ENCODE measurements around the gene SLC26A1.
"Not testable (repeated sequence)": the region's sequence is repeated elsewhere in the genome, so short reads cannot be mapped to it uniquely, and the experiment has no call there.

SLC26A1 gene

DNA sequence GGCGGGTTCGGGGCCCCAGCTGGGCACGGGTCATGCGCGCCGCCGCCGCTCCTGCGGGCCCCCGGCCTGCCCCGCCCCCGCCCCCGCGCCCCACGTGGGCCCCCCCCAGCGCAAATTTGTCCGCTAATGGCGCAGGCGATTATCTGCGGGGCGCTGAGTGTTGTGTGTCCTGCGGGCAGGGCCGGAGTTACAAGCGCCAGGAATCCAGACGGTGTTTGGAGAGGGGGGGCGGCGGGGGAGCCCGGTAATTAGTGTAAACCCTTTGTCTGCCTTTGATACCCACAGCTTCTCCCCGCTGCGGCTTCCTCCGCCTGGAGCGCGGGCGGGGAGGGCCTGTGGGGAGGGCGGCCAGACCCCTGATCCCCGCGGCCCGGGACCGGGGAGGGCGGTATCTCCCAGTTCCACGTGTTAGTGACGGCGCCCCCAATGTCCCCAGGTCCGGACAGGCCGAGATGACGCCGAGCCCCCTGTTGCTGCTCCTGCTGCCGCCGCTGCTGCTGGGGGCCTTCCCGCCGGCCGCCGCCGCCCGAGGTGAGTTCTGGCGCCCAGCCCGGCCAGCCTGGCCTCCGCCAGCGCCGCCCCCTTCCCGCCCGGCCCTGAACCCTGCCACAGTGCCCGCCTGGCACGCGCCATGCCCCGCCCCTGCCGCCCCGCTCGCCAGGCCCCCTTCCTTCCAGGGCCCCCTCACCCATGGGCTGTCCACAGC is 19.0 kb upstream of the SLC26A1 start:
- DNase-seq = peak; percentile 39

DNA sequence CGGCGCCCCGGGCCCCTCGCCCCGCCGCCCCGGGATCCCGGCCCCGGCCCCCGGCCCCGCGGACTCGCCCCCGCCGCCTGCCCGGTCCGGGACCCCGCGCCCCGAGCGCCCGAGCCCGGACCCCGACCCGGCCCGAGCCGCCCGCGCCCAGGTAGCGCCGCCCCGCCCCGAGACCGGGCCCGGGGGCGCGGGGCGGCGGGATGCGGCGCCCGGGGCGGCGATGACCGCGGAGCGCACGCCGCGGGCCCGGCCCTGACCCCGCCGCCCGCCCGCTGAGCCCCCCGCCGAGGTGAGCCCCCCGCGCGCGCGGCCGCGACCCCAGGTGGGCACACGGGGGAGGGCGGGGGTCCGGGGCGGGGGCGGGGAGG is 18.4 kb upstream of the SLC26A1 start:
- no peak for DNase-seq

DNA sequence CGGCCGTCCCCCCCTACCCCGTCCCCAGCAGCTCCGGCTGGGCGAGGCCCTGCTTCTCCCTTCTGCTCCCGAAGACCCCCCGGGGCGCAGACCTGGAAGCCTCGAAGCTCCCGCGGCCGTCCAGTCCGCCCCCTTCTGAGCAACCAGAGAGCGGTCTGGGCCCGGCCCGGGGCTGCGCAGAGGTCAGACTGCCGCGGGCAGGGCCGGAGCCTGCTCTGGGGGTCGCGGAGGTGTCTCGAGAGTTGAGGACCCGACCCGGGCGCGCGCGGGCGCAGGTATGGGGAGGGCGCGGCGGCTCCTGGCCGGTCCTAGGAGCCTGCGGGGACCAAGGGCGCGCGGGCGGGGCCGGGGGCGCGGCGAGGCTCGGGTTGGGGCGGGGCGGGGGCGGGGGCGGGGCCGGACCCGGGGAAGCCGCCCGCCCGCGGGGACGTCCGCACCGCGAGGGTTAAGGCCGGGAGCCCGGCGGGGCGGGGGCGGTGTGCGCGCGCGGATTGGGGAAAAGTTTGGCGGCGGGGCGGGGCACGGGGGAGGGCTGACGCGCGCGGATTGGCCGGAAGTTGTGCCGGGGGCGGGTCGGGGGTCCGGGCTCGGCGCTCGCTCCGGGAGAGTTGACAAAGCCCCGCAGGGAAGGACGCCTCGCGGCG is 17.9 kb upstream of the SLC26A1 start, which contains the start of gene FGFRL1:
Gene FGFRL1, plus strand, starts transcription at position 605 of the 644 bp plus-strand sequence. CDS start 860 bp downstream, outside the sequence.
- peak; percentile 95 for DNase-seq

DNA sequence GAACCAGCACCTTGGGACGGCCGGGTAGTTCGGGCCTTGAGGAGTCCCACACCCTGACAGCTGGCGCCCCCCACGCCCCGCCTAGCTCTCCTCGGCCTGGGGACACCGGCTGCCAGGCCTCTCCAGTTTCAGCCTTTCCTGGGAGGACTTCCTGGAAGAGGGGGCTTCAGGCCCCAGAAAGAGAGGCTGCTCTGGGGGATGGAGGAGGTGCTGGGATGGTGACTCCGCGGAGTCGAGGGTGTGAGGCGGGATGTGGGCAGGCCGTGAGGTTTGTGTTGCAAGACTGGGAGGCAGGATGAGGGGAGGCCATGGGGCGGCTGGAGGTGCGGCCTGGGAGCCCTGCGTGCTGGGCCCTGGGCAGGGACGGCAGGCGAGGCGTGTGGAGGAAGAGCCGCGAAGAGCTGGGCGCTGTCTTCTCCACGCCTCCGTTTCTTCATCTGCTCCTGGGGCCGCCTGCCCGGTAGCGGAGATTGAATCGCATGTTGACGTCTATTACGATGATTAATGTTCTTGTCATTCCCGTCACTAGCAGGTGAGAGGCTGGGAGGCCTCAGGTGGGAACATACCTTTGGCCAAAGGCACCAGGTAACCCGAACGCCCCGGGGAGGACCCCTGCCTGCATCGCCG is 17.3 kb upstream of the SLC26A1 start:
- peak; percentile 58 for DNase-seq

DNA sequence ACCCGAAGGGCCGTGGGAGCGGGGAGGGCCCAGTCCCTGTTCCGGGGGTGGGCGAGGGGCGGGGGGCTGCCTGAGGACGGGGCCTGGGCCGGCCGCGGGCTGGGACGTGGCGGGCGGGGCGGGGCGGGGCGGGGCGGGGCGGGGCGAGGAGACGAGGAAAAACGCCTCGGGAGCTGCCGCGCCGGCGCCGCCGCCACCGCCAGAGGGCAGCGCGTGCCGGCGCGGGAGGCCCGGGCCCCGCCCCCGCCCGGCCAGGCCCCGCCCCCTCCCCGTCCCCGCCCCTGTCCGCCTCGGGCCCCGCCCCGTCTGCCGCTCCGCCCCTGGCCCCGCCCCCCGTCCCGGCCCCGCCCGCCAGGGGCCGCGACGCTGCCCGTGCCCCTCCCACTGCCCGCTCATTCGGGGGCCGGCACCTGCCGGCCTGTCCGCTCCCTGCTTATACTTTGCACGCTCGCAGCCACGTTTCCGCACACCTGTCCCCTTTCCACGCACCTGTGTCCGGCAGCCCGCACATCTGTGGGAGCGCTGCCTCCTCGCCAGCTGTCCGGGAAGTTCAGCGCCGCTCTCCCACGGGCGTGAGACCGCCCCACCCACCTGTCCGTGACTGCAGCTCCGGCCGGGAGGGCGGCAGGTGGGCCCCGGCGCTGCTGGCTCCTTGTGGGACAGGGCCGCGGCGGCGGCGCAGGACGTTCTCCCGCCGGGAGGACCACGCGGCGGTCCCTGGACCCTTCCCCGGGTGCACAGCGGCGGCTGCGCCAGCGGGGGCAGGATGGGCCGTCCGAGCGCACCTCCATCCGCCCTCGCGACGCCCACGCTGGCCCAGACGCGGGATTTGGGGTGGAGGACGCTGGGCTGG is 16.6 kb upstream of the SLC26A1 start:
- peak; percentile 74 for DNase-seq

DNA sequence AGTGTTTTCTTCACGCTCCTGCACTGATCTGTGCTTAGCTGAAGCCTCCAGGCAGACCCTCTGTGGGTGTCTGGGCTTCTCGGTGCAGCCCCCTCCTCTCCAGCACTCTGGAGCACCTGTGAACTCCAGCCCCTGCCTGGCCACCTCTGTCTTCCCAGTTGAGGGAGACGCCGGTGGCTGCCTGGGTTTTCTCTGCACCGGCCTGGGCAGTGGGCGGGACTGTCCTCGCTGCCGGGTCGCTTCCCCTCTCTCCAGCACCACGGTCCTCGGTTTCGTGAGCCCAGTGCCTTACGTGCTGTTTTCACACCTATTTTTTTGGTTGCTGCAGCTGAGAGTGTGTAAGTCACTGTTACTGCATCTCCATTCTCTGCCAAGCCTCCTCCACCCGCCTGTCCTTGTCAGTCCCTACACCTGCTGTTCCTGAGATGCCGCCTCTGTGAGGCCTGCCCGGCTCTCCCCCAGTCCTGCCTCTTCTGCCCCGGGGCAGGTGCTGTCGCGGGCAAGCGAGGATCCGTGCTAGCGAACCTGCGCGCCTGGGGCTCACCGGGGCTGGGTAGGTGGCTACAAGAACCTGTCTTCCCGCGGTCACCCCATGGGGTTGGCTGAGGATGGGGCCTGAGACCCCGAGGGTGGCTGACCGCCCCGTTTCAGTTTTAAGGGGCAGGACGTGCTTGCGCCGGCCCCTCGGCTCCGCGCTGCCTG is 15.8 kb upstream of the SLC26A1 start:
- peak; percentile 36 for DNase-seq

DNA sequence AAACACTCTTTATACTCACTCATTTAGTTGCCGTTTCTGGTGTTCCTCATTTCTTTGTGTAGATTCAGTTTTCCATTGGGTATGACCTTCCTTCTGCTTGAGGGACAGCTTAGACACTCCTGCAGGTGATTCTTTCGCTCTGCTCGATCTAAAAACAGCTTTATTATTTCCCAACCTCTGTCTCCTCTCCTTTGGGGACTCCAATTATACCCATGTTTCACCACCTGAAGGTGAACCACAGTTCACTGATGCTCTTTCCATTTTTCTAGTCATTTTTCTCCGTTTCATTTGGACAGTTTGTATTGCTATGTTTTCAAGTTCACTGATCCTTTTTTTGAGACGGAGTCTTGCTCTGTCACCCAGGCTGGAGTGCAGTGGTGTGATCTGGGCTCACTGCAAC is 13.7 kb upstream of the SLC26A1 start:
- DNase-seq = no peak

DNA sequence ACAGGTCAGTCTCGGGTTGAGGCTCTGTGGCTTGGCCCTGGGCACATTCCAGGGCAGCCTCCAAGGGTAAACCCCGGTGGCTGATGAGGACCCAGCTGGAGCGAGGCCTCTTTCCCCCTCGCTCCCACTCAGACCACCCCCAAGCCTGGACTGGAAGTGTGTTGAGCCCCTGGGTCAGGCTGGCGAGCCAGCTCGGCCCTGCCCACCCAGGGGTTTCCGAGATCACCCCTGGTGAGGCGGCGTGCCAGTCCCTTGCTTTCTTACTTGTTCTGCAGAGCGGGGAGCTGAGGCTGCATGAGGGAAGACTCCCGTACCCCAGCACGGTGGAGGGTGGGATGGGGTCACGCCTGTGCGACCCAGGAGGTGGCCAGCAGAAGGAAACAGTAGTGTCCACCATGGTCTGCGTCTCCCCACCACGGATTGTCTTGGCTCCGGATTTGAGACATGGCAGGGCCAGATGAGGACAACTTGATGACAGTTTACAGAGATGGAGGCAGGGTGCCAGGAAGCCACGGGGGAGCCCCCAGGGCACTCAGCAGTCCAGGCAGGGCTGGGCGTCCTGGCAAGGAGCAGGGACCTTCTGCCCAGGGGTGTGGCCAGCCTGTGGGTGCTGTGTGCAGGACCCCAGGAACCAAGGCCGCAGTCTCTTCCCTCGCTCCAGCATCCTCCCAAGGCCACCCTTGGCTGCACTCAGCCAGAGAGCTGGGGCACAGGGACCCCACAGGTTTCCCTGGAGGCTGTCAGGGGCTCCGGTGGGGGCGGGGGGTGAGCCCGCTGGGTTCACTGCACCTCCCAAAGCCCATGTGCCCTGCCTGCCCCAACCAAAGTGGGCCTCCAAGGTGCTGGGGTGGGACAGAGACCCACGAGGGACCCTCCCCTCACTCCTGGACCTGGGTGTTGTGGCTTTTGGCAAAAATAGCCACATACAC is 11.6 kb upstream of the SLC26A1 start:
- no peak for DNase-seq

DNA sequence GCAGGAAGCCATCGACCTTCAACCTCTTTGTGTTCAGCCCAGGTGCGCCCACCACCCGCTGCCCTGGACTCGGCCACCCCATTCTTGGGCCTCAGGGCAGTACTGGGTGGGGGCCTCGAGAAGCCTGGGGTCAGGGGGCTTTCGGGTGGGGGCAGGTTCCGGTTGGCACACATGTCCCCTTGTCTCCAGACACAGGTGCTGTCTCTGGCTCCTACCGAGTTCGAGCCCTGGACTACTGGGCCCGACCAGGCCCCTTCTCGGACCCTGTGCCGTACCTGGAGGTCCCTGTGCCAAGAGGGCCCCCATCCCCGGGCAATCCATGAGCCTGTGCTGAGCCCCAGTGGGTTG is 10.8 kb upstream of the SLC26A1 start:
- DNase-seq = no peak

DNA sequence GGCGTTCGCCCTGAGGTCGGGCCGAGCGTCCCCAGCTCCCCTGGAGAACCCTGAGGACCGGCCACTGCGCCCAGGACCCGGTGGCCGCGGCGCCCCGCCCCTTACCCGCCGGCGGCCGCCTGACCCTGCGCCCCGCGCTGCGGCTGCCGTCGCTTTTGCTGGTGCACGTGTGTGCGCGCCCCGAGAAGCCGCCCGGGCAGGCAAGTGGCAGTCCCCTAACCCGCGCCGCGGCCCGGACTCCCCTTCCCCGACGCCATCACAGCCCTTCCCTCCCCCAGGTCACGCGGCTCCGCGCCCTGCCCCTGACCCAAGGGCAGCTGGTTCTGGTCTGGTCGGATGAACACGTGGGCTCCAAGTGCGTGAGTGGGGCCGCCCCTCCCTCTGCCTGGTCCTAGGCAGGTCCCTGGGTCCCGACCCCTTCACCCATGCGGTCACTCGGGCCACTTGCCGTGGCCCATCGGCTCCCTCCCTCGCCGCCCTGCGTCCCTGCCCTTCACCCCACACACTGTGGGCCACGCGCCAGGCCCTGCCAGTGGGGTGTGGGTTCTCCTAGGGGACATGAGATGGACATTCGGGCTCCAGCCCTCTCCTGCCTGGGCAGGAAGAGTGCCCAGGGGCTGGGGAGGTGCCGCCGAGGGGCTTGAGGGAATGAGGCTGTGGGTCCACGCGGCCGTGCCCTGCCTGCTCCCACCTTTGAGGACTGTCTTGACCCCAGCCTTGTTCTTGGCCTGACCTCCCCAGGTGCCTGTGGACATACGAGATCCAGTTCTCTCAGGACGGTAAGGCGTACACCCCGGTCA is 10.3 kb upstream of the SLC26A1 start:
- no peak for DNase-seq

DNA sequence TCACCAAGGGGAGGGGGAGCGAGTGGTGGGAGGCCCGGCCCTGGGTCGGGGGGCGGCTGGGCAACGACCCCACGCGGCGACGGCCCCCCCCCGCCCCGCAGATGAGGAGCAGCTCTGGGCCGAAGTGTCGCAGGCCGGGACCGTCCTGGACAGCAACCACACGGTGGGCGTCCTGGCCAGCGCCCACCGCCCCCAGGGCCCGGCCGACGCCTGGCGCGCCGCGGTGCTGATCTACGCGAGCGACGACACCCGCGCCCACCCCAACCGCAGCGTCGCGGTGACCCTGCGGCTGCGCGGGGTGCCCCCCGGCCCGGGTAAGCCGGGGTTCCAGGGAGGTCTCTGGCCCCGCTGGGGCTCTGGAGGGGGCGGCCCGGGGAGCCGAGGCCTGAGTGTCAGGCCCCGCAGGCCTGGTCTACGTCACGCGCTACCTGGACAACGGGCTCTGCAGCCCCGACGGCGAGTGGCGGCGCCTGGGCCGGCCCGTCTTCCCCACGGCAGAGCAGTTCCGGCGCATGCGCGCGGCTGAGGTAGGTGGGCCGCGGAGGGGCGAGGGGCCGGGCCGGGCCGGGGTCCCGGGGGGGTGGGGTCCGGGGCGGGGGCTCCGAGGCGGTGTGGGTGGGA is 9.5 kb upstream of the SLC26A1 start:
- DNase-seq = no peak

DNA sequence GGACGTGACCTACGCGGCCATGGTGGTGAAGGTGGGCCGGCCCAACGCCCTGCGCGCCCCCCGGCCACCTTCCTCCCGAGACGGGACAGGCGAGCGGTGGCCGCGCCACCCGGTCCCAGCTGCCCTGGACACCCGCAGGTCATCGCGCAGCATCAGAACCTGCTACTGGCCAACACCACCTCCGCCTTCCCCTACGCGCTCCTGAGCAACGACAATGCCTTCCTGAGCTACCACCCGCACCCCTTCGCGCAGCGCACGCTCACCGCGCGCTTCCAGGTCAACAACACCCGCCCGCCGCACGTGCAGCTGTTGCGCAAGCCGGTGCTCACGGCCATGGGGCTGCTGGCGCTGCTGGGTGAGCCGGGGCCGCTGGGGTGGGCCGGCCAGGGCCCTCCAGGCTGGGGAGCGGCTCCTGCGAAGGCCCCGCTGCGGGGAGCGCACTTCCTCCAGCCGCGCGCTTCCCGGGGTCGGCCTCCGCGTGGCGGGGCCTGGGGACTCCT is 9.0 kb upstream of the SLC26A1 start:
- DNase-seq = no peak

DNA sequence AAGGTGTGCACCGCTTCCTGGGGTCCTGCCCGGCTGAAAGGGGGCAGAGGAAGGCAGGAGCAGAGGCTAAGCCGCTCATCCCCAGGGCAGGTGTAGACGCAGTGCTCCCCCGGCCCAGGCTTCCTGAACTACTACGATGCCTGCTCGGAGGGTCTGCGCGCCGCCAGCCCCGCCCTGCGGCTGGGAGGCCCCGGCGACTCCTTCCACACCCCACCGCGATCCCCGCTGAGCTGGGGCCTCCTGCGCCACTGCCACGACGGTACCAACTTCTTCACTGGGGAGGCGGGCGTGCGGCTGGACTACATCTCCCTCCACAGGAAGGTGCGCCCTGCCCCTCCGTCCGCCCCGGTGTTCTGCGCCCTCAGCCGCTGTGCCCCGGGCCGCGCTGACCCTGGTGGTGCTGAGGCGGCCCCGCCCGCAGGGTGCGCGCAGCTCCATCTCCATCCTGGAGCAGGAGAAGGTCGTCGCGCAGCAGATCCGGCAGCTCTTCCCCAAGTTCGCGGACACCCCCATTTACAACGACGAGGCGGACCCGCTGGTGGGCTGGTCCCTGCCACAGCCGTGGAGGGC is 8.4 kb upstream of the SLC26A1 start:
- DNase-seq = no peak

DNA sequence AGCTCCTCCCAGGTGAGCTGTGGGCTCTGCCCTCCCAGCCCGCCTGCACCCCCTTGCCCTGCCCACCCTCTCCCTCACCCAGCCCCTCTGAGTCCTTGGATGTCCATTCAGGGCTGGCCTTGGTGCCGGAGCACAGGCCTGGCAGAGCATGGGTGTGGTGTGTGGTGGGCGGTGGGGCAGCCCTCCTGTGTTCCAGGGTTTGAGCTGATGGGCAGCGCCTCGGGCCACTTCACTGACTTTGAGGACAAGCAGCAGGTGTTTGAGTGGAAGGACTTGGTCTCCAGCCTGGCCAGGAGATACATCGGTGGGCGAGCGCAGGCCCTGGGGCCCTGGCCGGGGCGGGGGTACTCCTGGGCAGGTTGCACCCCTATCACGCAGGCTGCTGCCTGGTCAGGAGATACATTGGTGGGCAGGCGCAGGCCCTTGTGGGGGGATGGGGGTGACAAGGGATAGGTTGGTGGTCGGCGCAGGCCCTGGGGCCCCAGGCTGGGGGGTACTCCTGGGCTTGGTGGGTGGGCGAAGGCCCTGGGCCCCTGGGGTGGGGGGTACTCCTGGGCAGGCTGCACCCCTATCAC is 7.6 kb upstream of the SLC26A1 start:
- no peak for DNase-seq

DNA sequence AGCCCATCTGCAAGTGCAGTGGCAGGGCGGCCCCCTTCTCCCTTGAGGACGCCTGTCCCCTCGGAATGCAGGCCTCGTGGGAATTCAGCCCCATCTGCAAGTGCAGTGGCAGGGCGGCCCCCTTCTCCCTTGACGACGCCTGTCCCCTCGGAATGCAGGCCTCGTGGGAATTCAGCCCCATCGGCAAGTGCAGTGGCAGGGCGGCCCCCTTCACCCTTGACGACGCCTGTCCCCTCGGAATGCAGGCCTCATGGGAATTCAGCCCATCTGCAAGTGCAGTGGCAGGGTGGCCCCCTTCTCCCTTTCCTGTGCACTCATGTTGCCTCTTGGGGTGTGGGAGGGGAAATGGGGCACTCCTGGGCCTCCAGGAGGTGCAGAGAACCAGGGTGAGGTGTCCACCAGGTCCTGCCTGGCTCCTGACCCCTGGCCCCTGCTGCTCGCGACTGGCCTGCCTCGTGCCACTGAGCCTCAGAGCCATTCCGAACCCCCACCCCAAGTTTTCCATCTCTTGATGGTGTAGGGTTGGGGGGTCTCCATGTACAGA is 6.8 kb upstream of the SLC26A1 start:
- DNase-seq = no peak

DNA sequence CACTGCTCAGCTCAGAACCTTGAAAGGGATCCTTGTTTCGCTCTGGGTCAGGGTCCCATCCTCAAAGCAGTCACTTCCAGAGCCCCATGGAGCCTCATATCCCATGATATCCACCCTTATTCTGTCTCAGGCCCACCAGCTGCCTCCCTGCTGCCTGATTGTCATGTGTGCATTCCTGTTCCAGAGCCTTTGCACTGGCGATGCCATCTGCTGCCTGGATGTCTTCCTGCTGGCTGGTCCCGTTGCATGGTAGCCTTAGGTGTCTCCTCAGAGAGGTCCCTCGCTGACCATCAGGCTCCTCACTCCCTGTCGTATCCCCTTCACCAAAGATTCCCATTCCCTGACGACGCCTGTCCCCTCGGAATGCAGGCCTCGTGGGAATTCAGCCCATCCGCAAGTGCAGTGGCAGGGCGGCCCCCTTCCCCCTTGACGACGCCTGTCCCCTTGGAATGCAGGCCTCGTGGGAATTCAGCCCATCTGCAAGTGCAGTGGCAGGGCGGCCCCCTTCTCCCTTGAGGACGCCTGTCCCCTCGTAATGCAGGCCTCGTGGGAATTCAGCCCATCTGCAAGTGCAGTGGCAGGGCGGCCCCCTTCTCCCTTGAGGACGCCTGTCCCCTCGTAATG is 6.1 kb upstream of the SLC26A1 start:
- DNase-seq = not testable (repeated sequence)

DNA sequence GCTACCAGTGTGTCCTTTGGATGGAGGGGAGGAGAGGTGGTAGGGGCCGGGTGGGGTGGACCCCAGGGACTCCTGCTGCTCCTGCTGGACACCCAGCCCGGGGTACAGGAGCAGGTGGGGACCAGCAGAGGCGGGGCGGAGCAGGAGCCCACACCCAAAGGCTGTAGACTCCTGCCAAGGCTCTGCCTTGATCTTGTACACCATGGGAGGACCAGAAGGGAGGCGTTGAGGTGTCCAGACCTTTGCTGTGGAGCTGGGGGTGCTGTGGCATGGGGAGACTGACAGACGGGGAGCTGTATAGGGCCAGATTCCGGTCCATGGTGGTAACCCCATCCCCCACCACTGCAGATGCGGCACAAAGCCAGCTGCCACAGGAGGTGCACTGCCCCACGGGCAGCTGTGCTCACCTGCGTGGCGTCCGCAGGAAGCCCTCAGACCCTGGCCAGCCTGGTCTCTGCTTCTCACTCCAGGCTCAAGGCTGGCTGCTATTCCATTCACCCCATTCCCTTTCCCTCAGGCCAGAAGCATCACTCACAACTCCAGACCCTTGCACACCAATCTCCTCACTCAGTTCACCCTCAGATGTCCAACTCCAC is 5.0 kb upstream of the SLC26A1 start:
- DNase-seq = no peak
